ENCODE data around the gene RELT. TPM values are rescaled to one million over a fixed set of nuclear protein-coding genes. Genes with fewer than 3 reads are reported as not detected.

RELT gene
- total RNA-seq, 1 experiment from 2014 or later = 13.8 TPM

- intact Hi-C loops (cut with micrococcal nuclease) = no loop called here
- BruUV-seq (replicated peaks) = no TSS peak
- Histone ChIP-seq H2AFZ (ENCODE audit: low read depth, low read length, poor library complexity, severe bottlenecking) (no peak overlapping the region), H3K4me2 (ENCODE audit: low read length) (no peak overlapping the region), H4K20me1 (ENCODE audit: insufficient read depth) (no peaks in the 10 kb centered on the region), H3K4me1 (ENCODE audit: control insufficient read depth in 1 of 2, insufficient read depth in 2 of 2, low read length in 2 of 2) (peaks cover 0 to 14% of the 10 kb centered on the region in 2 experiments; a peak in 1 of 4 replicates), H3K27ac (ENCODE audit: low read depth, low read length) (no peak overlapping the region), H3K36me3 (ENCODE audit: control insufficient read depth in 1 of 2, insufficient read depth in 2 of 2, low read length in 2 of 2) (no peaks in the 10 kb centered on the region; a peak in 1 of 4 replicates), H3K9me3 (ENCODE audit: control insufficient read depth in 1 of 2, insufficient read depth in 1 of 2, low read depth in 1 of 2, low read length in 2 of 2) (no peaks in the 10 kb centered on the region), H3K9me2 (ENCODE audit: insufficient read depth) (no peaks in the 10 kb centered on the region), H3K9ac (ENCODE audit: low read length) (no peak overlapping the region), H3K4me3 (replicated peaks in 1 of 2; ENCODE audit: low read depth in 1 of 2, low read length in 2 of 2) (no peak overlapping the region), H3K79me2 (ENCODE audit: insufficient read depth, low read length) (no peaks in the 10 kb centered on the region), H3K27me3 (ENCODE audit: insufficient read depth, low read length) (no peaks in the 10 kb centered on the region)
- no peak for ATAC-seq
- RAD21 ChIA-PET (ENCODE audit: low non-redundant PET in 1 of 2, low total read pairs in 2 of 2, uncharacterized antibody in 2 of 2, unreplicated experiment in 2 of 2) = no interaction called here
- CTCF ChIA-PET = no interaction called here
- POLR2A ChIA-PET = no interaction called here
- DNase-seq (ENCODE audit: low read depth, low spot score) = no peak
- TF ChIP-seq SP1 (IDR thresholded peaks at IDR 0.05; ENCODE audit: low read depth) (no peak), JUND (IDR thresholded peaks at IDR 0.05) (no peak), SRF (IDR thresholded peaks at IDR 0.05; ENCODE audit: low read depth) (no peak), EGR1 (IDR thresholded peaks at IDR 0.05; ENCODE audit: low read depth) (no peak), CTCF (IDR thresholded peaks at IDR 0.05 in 2 of 3, conservative IDR thresholded peaks at IDR 0.05 in 1 of 3; ENCODE audit: borderline replicate concordance in 1 of 3, insufficient read depth in 1 of 3, low read depth in 2 of 3, low read length in 2 of 3) (no peak), POLR2A (IDR thresholded peaks at IDR 0.05; ENCODE audit: borderline replicate concordance, extremely low read depth, insufficient read depth, insufficient read length) (no peak), ZFX (IDR thresholded peaks at IDR 0.05) (no peak), TCF7L2 (IDR thresholded peaks at IDR 0.05; ENCODE audit: borderline replicate concordance, extremely low read depth, insufficient read depth, insufficient read length) (no peak), YY1 (IDR thresholded peaks at IDR 0.05; ENCODE audit: extremely low read depth, insufficient replicate concordance, low read depth, low read length) (no peak), EZH2phosphoT487 (IDR thresholded peaks at IDR 0.05; ENCODE audit: borderline replicate concordance) (no peak), CEBPB (IDR thresholded peaks at IDR 0.05; ENCODE audit: low read depth) (no peak), POLR2AphosphoS5 (IDR thresholded peaks at IDR 0.05; ENCODE audit: low read depth, low read length) (no peak), EZH2 (IDR thresholded peaks at IDR 0.05) (no peak), RAD21 (IDR thresholded peaks at IDR 0.05; ENCODE audit: low read depth) (no peak), SIN3A (IDR thresholded peaks at IDR 0.05; ENCODE audit: low read depth) (no peak)
- TF ChIP-seq, protein P1, sequence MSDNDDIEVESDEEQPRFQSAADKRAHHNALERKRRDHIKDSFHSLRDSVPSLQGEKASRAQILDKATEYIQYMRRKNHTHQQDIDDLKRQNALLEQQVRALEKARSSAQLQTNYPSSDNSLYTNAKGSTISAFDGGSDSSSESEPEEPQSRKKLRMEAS (IDR thresholded peaks at IDR 0.05) = no peak
- TF ChIP-seq, protein P2, sequence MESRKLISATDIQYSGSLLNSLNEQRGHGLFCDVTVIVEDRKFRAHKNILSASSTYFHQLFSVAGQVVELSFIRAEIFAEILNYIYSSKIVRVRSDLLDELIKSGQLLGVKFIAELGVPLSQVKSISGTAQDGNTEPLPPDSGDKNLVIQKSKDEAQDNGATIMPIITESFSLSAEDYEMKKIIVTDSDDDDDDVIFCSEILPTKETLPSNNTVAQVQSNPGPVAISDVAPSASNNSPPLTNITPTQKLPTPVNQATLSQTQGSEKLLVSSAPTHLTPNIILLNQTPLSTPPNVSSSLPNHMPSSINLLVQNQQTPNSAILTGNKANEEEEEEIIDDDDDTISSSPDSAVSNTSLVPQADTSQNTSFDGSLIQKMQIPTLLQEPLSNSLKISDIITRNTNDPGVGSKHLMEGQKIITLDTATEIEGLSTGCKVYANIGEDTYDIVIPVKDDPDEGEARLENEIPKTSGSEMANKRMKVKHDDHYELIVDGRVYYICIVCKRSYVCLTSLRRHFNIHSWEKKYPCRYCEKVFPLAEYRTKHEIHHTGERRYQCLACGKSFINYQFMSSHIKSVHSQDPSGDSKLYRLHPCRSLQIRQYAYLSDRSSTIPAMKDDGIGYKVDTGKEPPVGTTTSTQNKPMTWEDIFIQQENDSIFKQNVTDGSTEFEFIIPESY (IDR thresholded peaks at IDR 0.05; ENCODE audit: extremely low read depth, insufficient replicate concordance, low read length) = no peak
Measured at GRCh38 chr11:73366265-73366610, 10.0 kb upstream of the RELT start.
